Osteocyte (in vitro differentiated cells): ENCODE results near the gene COA1. TPM values are rescaled to one million over a fixed set of nuclear protein-coding genes. Genes with fewer than 3 reads are reported as not detected.
"Not testable (repeated sequence)": the region's sequence is repeated elsewhere in the genome, so short reads cannot be mapped to it uniquely, and the experiment has no call there.

Experiments
- DNase-seq: peaks from one replicate; pipeline ENCODE4 v3.0.0; 2021; ENCODE audit warnings: mixed read lengths; ENCODE audit not compliant: unreplicated experiment; ENCODE audit errors: extremely low spot score
- H3K27ac Mint-ChIP-seq: one replicate; pipeline ENCODE4 v1.8.0; 2021; ENCODE audit warnings: mild to moderate bottlenecking, mixed read lengths; ENCODE audit not compliant: unreplicated experiment
- H3K27me3 Mint-ChIP-seq: one replicate; pipeline ENCODE4 v1.8.0; 2021; ENCODE audit warnings: mixed read lengths; ENCODE audit not compliant: unreplicated experiment
- H3K36me3 Mint-ChIP-seq: one replicate; pipeline ENCODE4 v1.8.0; 2021; ENCODE audit warnings: mixed read lengths; ENCODE audit not compliant: unreplicated experiment
- H3K4me1 Mint-ChIP-seq: one replicate; pipeline ENCODE4 v1.8.0; 2021; ENCODE audit warnings: mixed read lengths; ENCODE audit not compliant: unreplicated experiment
- H3K4me3 Mint-ChIP-seq: one replicate; pipeline ENCODE4 v1.8.0; 2021; ENCODE audit warnings: mild to moderate bottlenecking, moderate library complexity, mixed read lengths; ENCODE audit not compliant: unreplicated experiment
- H3K9me3 Mint-ChIP-seq: one replicate; pipeline ENCODE4 v1.8.0; 2021; ENCODE audit warnings: mixed read lengths; ENCODE audit not compliant: unreplicated experiment
- CTCF ChIP-seq: fragments of 200-600 bp; sonication (generic); IDR thresholded peaks from 2 replicates; pipeline ENCODE4 v1.5.0; 2021; ENCODE audit warnings: antibody characterized with exemption, mild to moderate bottlenecking, moderate library complexity
- total RNA-seq: library from RNA; stranded (reverse); gene quantifications from 2 replicates; pipeline ENCODE4 v1.2.1, GENCODE V29; 2021

Gene COA1
- total RNA-seq, 1 donor from 2014 or later: 45.9 TPM

- Mint-ChIP-seq H3K4me1 (no peaks in the 10 kb centered on the region), H3K4me3 (no peak overlapping the region), H3K27me3 (peaks cover 55% of the 10 kb centered on the region), H3K9me3 (no peaks in the 10 kb centered on the region), H3K27ac (no peak overlapping the region), H3K36me3 (no peaks in the 10 kb centered on the region)
- no peak for TF ChIP-seq CTCF
- no peak for DNase-seq
Observed at GRCh38 chr7:43737467-43738127, 8.3 kb upstream of the COA1 start.

GRCh38 chr7:43735802-43736603 lies 6.7 kb upstream of the COA1 start:
- H3K36me3 Mint-ChIP-seq: no peaks in the 10 kb centered on the region
- H3K9me3 Mint-ChIP-seq: no peaks in the 10 kb centered on the region
- no peaks in the 10 kb centered on the region for H3K4me1 Mint-ChIP-seq
- H3K27ac Mint-ChIP-seq: no peak overlapping the region
- DNase-seq: no peak
- peaks cover 59% of the 10 kb centered on the region for H3K27me3 Mint-ChIP-seq
- no peak overlapping the region for H3K4me3 Mint-ChIP-seq
- no peak for TF ChIP-seq CTCF

GRCh38 chr7:43735403-43735801 lies 6.1 kb upstream of the COA1 start:
- no peaks in the 10 kb centered on the region for H3K9me3 Mint-ChIP-seq
- no peak for DNase-seq
- H3K4me3 Mint-ChIP-seq: no peak overlapping the region
- peaks cover 61% of the 10 kb centered on the region for H3K27me3 Mint-ChIP-seq
- no peaks in the 10 kb centered on the region for H3K36me3 Mint-ChIP-seq
- no peak for TF ChIP-seq CTCF
- H3K4me1 Mint-ChIP-seq: no peaks in the 10 kb centered on the region
- H3K27ac Mint-ChIP-seq: no peak overlapping the region

- H3K27ac Mint-ChIP-seq, H3K4me3 Mint-ChIP-seq, H3K4me1 Mint-ChIP-seq, H3K36me3 Mint-ChIP-seq, H3K9me3 Mint-ChIP-seq, DNase-seq: not testable (repeated sequence)
- H3K27me3 Mint-ChIP-seq: peaks cover 57% of the 10 kb centered on the region
Observed at GRCh38 chr7:43734575-43735332, 5.4 kb upstream of the COA1 start.

GRCh38 chr7:43731494-43731893 lies 2.2 kb upstream of the COA1 start:
- H3K27ac Mint-ChIP-seq, DNase-seq, H3K9me3 Mint-ChIP-seq, H3K4me3 Mint-ChIP-seq, H3K36me3 Mint-ChIP-seq: not testable (repeated sequence)
- peaks cover 22% of the 10 kb centered on the region for H3K4me1 Mint-ChIP-seq
- peaks cover 33% of the 10 kb centered on the region for H3K27me3 Mint-ChIP-seq

GRCh38 chr7:43729924-43730248 lies 563 bp upstream of the COA1 start:
- Mint-ChIP-seq H3K36me3 (peaks cover 2% of the 10 kb centered on the region), H3K27ac (peak overlapping the region; percentile 84), H3K4me3 (peak overlapping the region; percentile 92), H3K4me1 (peaks cover 34% of the 10 kb centered on the region), H3K27me3 (peaks cover 30% of the 10 kb centered on the region), H3K9me3 (no peaks in the 10 kb centered on the region)
- no peak for TF ChIP-seq CTCF
- DNase-seq: no peak
